GM19099 (cell line): Measurements from ENCODE around the gene USP44.
A peak's percentile ranks its signal among the peaks of the same experiment; 100 is the strongest.

ENCODE experiments used
- POLR2A ChIP-seq: IDR thresholded peaks from 3 replicates; pipeline ENCODE4 v1.6.1; 2011; ENCODE audit warnings: low read depth; ENCODE audit not compliant: insufficient read length; ENCODE audit errors: extremely low read depth

The USP44 gene

DNA sequence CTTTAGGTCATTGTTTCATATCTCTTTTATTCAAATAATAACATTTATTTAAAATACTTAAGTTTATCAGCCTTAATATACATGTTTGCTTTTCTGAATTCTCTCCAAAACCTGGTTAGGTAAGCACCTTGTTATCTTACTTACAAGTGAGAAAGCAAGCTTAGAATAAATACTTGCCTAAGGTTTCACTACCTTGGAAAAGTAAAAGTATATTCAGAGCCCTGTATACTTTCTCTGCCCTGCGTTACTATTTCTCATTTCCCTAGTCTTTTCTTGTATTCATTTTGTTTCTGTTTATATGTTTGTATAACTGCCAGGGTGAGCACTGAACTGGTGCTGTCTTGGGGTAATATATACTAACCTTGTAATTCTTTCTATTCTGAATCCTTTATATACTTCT lies 55.8 kb downstream of the USP44 start:
- TF ChIP-seq POLR2A, result no peak

DNA sequence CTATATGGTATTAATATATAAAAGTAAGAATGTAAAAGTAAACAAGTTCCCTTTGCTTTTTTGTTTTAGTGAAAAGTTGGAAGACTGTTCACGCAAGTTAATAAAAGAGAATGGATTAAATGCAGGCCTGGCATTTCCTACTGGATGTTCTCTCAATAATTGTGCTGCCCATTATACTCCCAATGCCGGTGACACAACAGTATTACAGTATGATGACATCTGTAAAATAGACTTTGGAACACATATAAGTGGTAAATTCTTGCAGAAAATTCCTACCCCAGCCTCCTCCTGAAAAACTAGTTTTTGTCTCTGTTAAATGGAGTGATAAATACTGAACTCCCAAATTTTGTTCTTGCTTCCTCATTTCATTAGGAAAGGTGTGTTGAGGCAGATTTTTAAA lies 56.4 kb downstream of the USP44 start:
- no peak for TF ChIP-seq POLR2A

DNA sequence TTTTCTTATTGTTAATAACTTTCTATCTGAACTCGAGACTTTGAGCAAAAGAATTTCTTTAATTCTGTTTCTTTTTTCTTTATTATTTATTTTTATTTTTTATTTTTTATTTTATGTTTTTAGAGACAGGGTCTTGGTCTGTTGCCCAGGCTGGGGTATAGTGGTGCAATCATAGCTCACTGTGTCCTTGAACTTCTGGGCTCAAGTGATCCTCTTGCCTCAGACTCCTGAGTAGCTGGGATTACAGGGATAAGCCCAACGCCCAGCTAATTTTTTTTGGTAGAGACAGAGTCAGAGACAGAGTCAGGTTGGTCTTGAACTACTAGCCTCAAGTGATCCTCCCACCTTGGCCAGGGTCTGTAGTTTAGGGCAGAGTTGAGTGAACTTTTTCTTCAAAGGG lies 58.8 kb downstream of the USP44 start:
- TF ChIP-seq POLR2A, result no peak

GRCh38 chr12:95487024-95487423 lies 64.3 kb downstream of the USP44 start:
- TF ChIP-seq POLR2A, result no peak

DNA sequence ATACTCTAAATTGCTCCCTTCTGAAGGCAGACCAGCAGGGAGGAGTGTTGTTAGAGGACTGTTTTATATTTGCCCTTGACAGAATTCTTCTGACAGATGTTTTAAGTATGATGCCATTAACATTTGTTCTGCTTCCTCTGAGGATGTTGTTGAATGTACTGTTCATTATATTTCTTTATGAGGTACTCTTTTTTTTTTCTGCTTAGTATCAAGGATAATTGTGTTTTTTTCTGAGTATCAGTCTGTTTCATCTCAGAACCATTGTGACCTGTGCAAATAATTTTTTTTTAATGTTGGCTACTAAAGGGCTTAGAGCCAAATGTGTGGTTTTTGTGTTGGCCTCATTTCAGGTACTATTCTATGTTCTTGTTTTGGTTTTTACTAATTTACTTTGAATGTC lies 66.8 kb downstream of the USP44 start:
- no peak for TF ChIP-seq POLR2A

DNA sequence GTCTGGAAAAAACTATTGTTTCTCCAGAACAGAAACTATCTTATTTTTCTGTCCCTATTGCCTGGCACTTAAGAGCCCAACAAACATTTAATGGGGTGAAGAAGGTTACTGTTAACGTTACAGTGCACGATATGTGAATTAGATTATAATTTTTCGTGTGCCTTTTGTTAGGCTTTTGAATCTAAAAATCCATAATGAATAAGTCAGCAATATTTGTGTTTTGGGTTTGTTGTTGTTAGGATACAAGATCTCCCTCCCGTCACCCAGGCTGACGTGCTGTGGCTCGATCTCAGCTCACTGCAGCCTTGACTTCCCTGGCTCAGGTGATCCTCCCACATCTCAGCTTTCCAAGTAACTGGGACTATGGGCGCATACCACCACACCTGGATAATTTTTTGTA lies 69.4 kb downstream of the USP44 start:
- no peak for TF ChIP-seq POLR2A

GRCh38 chr12:95481072-95481471 lies 70.2 kb downstream of the USP44 start:
- TF ChIP-seq POLR2A, result no peak

- no peak for TF ChIP-seq POLR2A
These were observed 71.0 kb downstream of the USP44 start for GRCh38 chr12:95480230-95480629.

GRCh38 chr12:95474660-95474958 lies 76.7 kb downstream of the USP44 start:
- TF ChIP-seq POLR2A, result no peak

DNA sequence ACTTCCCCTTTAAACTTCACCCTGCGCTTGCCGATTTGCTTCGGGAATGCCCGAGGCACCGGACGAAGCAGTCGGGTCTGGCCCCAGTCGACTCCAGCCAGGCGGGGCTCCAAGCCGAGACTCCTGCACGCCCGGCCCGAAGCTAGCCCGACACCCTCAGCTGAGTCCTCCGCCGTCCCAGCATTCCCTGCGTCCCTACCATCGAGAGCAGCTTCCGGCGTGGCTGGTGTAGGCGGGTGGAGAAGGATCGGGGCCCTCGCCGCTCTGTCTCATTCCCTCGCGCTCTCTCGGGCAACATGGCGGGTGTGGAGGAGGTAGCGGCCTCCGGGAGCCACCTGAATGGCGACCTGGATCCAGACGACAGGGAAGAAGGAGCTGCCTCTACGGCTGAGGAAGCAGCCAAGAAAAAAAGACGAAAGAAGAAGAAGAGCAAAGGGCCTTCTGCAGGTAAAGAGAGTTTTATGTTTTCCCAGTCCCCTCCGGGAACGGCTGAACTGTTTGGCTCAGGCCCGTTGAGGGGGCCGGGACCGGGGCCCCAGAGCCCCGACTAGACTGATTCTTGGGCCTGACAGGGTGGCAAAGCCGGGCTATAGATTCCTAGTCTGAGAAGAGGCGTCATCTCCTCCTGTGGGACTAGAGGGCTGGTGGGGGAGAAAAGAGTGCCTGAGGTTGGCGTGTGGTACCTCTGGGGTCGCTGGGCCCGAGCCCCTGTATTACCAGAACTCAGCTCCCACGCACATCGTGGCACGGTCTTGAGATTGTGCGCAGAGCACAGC lies 77.2 kb downstream of the USP44 start, which contains the start of gene METAP2:
Gene METAP2, plus strand, starts transcription at position 269 of the 776 bp plus-strand sequence. Its CDS starts 28 bp downstream, at position 297.
- TF ChIP-seq POLR2A, result peak; percentile 97

DNA sequence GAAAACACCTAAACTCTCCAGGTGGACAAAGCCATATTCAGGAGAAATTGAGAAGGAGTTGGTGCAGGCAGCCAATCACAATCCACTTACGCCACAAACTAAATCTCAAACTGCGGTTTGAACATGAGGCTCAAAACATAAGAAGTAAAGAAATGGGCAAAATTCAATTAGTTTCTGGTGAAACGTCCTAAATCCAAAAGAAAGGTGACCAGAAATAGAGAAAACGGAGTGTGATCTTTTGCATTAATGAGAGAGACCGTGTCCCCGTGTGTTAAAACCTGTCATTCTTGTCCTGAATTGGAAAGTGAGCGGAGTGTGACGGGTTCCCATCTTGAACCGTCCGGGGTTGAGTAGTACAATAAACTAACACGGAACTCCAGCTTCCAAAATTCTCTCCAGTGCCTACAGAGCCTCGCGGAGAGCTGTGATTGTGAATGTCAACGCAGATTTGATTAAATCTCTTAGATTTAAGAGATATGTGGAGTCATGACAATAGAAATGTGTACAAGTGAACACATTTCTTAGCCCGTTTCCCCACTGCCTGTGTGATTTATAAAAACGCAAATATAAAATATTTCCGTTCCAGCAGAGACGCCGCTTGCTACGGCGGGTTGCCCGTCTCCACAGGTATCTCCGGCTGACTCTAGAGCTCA lies 77.9 kb downstream of the USP44 start:
- no peak for TF ChIP-seq POLR2A

- no peak for TF ChIP-seq POLR2A
These were observed 81.0 kb downstream of the USP44 start for GRCh38 chr12:95470300-95470699.
